Fibroblast of the aortic adventitia (primary cell): ENCODE measurements around the gene EMX2. TPM values are rescaled to one million over a fixed set of nuclear protein-coding genes. Genes with fewer than 3 reads are reported as not detected.

Source experiments
- DNase-seq: peaks from one replicate; pipeline ENCODE4 v3.0.0-alpha.2; 2010; ENCODE audit warnings: low read depth
- H3K4me3 ChIP-seq: 2 replicates; pipeline ENCODE4 v1.5.1; 2011; ENCODE audit warnings: low read depth, mild to moderate bottlenecking, control low read depth, low read length, moderate library complexity
- total RNA-seq: library from RNA; depleted of rRNA; stranded (reverse); fragments of >200 nt; gene quantifications from 2 replicates; pipeline ENCODE4 v1.2.3, GENCODE V29; 2012; ENCODE audit warnings: low replicate concordance
- TF ChIP-seq, protein P1 (sequence below): IDR thresholded peaks from 2 replicates; pipeline ENCODE4 v1.5.1; 2011; ENCODE audit warnings: mild to moderate bottlenecking, low read length, control low read depth, inconsistent platforms; ENCODE audit not compliant: insufficient read depth

The EMX2 gene
- total RNA-seq, 1 donor: 0.18 TPM

DNA sequence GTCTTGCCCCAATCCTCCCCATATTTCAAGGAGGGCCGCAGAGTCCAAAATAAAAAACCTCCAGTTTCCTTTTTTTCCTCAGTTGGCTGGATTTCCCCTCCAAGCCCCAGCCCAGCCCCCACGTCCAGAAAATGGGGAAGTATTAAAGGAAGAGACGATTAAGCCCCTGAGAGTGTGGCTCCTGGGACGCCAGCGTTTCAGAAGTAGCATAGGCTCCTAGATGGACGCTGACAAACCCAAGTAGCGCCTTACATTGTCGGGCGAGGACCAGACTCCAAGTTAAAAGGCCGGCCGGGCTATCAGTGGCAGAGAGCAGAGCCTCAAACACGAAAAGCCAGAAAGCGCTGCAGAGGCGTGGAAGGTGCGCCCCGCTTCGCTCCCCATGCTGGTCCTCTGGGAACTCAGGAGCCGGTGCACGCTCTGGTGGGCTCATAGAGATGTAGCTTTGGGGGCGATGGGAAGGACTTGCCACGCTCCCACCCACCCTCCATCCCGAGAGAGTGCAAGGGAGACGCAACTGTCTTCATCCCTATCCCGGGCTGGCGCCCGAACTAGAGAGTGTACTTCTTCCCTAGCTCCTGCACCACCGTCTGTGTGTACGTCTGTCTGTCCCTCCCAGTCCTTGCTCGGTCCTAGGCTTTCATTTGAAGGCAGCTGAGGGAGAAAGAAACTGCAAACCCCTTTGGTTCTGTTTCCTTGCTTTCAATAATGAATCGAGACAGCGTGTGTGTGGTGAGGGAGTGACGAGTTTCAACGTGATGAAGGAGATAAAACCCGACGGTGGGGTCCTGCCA lies 6.3 kb upstream of the EMX2 start:
- TF ChIP-seq, protein P1, sequence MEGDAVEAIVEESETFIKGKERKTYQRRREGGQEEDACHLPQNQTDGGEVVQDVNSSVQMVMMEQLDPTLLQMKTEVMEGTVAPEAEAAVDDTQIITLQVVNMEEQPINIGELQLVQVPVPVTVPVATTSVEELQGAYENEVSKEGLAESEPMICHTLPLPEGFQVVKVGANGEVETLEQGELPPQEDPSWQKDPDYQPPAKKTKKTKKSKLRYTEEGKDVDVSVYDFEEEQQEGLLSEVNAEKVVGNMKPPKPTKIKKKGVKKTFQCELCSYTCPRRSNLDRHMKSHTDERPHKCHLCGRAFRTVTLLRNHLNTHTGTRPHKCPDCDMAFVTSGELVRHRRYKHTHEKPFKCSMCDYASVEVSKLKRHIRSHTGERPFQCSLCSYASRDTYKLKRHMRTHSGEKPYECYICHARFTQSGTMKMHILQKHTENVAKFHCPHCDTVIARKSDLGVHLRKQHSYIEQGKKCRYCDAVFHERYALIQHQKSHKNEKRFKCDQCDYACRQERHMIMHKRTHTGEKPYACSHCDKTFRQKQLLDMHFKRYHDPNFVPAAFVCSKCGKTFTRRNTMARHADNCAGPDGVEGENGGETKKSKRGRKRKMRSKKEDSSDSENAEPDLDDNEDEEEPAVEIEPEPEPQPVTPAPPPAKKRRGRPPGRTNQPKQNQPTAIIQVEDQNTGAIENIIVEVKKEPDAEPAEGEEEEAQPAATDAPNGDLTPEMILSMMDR: no peak
- DNase-seq: no peak
- H3K4me3 ChIP-seq: no peak overlapping the region

DNA sequence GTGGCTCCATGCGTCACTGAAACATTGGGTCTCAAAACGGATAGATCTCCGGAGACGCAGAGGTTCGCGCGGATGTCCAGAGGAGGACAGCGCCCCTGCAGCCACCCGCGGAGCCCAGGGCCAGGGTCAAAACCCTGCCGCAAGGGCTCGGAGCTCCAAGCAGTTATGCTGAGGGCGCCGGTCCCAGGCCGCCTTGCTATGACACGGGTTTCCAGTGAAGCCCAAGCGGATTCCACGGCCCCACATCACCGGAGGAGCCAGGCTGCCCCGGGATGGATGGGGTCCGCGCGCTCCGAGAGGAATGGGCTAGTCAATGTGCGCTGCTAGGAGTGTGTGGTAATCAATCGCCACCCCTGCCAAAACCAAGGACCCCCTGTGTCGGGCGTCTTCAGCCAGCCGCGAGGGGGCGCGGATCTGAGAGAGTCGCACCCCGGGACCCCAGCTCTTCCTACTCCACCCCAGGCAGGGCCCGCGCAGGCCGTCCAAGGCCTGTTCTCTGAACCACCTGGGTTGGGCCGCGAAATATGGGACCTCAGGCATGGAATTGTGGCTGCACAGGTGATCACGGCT lies 5.6 kb upstream of the EMX2 start:
- TF ChIP-seq, protein P1: no peak
- DNase-seq: no peak
- H3K4me3 ChIP-seq: no peak overlapping the region

DNA sequence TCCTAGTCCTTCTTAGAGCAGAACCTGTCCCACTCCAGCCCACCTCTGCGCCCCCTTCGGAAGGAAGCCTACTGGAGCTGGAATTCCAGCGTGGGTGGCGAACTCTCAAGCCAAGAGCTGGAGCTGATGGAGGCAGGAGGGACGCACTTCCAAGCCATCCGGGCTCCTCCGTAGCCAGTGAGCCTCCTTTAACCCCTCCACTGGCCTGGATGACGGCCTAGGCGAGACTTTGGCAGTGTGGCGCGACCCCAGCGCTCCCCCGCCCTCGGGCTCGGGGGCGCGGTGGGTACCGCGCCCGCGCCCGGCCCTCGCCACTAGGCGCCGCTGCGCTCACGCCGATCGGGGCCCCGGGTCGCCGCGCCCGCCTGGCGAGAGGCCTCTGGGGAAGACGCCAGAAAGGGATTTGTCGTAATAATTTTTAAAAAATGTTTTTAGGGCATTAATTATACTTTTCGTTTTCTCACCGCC lies 5.1 kb upstream of the EMX2 start:
- TF ChIP-seq, protein P1: peak; percentile 29
- peak overlapping the region; percentile 22 for H3K4me3 ChIP-seq
- DNase-seq: no peak

DNA sequence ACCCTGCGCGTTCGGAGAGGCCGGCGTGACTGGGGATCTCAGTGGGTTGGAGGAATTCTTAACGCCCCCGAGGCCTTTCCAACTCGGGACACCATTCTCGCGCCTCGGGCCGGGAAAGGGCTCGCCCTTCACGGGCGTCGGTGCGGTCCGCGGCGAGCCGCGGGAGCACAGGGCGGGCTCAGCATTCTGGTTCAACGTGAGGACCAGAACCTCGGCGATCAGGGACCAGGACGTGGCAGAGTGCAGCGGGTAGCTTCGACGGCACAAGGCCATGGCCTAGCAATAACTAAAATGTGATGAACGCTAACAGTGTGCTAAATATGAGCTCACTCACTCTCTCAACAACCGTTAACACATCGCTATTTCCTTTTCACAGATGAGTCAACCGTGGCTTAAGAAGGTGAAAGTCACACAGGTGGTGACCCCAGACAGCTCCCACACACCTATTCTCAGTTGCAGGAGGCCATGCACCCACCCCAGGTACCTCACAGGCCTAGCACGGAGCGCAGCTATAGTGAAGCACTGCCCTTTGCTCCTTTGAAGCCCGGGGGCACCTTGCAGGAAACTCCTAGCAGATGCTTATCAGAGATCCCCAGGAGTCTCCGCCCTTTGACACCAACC lies 4.5 kb upstream of the EMX2 start:
- TF ChIP-seq, protein P1: no peak
- peak overlapping the region; percentile 22 for H3K4me3 ChIP-seq
- DNase-seq: no peak

DNA sequence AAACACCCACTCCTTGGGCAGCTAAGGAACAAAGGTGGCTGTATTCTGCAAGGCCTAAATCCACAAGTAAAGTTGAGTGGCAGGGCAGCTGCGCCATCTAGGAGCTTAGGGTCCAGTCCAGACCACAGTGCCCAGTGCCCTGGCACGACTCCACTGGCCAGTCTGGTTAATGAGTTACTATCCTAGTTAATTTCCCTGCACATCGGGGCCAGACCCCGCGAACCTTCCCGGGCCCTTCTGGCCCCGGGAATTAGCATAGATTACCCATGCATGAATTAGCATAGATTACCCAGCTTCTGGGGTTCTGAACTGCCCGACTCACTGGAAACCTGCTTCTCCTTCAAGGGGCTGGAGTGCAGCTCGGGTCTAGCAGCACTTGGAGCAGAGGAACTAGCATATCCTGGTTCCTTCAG lies 3.2 kb upstream of the EMX2 start:
- H3K4me3 ChIP-seq: no peak overlapping the region
- DNase-seq: no peak
- TF ChIP-seq, protein P1: no peak

DNA sequence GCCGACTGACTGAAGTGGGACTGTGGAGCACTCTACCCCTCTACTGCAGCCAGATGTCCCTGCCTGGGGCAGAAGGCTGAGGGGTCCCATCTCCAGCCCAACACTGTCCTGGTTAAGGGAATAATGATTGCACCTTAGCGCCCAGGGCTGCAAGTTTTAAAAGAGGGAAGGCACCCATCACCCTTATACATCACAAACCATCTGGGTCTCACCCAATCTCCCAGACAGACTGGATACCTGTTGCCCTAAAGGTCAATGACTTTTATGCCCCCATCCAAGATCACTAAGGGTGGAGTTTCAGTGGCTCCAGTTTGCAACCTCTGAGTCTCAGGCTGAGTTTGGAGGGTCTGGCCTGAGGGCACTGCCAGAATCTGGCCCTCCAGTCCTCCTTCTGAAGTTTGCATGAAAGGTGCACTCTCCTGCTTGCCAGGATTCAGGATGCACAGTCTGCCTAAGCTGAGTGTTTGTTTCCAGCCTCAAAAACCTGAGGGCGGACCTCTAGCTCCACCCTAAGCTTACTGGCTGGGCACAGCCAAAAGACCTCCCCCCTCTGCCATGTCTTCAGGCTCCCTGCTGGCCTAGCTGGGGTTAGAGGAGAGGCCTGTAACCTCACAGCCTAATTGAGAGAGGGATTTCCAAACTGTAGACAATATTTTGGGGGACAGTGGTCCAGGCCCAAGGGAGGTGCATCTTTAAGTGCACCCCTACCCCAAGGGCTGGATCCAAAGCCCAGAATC lies 2.5 kb upstream of the EMX2 start:
- TF ChIP-seq, protein P1: no peak
- DNase-seq: no peak
- no peak overlapping the region for H3K4me3 ChIP-seq
